Measurements from ENCODE around the gene IPPK. TPM values are rescaled to one million over a fixed set of nuclear protein-coding genes. Genes with fewer than 3 reads are reported as not detected.

IPPK gene
- total and polyA plus RNA-seq, 2 experiments from 2014 or later, result 6.4 to 7.0 TPM

DNA sequence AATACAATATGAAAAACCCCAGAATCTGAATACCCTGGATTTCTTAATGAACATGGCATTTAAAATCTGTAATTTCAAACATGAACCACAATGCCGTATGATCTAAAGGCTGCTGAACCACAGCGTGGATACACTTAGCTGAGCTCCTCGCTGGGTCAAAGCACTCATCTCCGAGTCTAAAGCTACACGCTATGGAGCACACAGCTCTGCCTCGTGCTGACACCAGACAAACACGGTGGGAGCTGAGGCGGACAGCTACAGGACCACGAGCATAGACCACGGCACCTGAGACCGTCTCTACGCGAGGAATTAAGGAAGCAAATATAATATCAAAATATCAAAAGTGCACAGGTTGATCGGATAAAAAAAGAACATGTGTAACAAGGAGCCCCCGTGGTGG is 42.8 kb upstream of the IPPK start:
- no peak for DNase-seq (ENCODE audit: low read depth in 1 of 2, low spot score in 1 of 2)
- H3K27ac ChIP-seq, result no peak overlapping the region
- no peaks in the 10 kb centered on the region for H3K27me3 ChIP-seq
- no peak overlapping the region for H3K4me3 ChIP-seq
- TF ChIP-seq, protein P1, sequence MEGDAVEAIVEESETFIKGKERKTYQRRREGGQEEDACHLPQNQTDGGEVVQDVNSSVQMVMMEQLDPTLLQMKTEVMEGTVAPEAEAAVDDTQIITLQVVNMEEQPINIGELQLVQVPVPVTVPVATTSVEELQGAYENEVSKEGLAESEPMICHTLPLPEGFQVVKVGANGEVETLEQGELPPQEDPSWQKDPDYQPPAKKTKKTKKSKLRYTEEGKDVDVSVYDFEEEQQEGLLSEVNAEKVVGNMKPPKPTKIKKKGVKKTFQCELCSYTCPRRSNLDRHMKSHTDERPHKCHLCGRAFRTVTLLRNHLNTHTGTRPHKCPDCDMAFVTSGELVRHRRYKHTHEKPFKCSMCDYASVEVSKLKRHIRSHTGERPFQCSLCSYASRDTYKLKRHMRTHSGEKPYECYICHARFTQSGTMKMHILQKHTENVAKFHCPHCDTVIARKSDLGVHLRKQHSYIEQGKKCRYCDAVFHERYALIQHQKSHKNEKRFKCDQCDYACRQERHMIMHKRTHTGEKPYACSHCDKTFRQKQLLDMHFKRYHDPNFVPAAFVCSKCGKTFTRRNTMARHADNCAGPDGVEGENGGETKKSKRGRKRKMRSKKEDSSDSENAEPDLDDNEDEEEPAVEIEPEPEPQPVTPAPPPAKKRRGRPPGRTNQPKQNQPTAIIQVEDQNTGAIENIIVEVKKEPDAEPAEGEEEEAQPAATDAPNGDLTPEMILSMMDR (IDR thresholded peaks at IDR 0.05; ENCODE audit: low read depth, low read length), result no peak
- H3K4me1 ChIP-seq (ENCODE audit: low read depth), result no peaks in the 10 kb centered on the region
- no peaks in the 10 kb centered on the region for H3K9me3 ChIP-seq (ENCODE audit: low read depth)
- peaks cover 24% of the 10 kb centered on the region for H3K36me3 ChIP-seq

DNA sequence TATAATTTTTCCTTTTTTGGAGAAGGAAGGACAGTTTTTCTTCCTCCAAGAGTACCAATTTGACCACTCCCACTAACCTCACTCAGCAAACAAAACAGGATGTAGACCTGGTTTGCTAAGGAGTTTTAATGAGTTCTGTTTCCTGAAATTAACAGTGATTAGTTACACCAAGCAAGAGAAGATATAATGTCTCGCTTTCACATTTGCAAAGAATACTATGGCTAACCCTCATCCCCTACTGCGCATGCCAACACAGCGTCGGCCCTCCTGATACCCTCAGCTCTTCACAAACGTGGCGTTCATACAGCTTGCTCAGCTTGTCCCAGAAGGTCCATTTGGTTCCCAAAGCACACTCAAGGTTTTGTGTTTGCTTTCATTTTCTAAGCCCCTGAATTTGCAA is 41.9 kb upstream of the IPPK start:
- Histone ChIP-seq H3K36me3 (peaks cover 24% of the 10 kb centered on the region), H3K27ac (no peak overlapping the region), H3K4me3 (no peak overlapping the region), H3K27me3 (no peaks in the 10 kb centered on the region), H3K4me1 (ENCODE audit: low read depth) (no peaks in the 10 kb centered on the region), H3K9me3 (ENCODE audit: low read depth) (no peaks in the 10 kb centered on the region)
- TF ChIP-seq, protein P1 (IDR thresholded peaks at IDR 0.05; ENCODE audit: low read depth, low read length), result no peak
- DNase-seq (ENCODE audit: low read depth in 1 of 2, low spot score in 1 of 2), result no peak

DNA sequence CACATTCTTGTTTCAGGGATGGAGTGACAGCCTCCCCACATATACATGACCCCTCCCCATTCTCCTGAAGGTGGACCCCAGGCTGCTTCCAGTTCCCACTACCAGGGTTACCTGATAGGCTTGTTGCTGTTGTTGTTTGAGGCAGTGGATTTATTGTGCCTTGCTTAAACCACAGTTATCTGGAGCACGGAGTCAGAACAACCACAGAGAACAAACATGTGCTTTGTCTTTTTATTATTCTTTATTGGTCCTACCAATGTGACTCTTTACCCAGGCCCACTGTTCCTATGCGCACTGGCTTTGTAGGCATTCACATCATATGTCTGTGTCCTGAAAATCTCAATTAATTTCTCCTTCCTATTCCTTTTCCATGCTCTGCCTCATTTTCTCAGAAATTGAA is 41.2 kb upstream of the IPPK start:
- Histone ChIP-seq H3K4me1 (ENCODE audit: low read depth) (no peaks in the 10 kb centered on the region), H3K27ac (no peak overlapping the region), H3K9me3 (ENCODE audit: low read depth) (no peaks in the 10 kb centered on the region), H3K4me3 (no peak overlapping the region), H3K36me3 (peaks cover 24% of the 10 kb centered on the region), H3K27me3 (no peaks in the 10 kb centered on the region)
- no peak for DNase-seq (ENCODE audit: low read depth in 1 of 2, low spot score in 1 of 2)
- TF ChIP-seq, protein P1 (IDR thresholded peaks at IDR 0.05; ENCODE audit: low read depth, low read length), result no peak

DNA sequence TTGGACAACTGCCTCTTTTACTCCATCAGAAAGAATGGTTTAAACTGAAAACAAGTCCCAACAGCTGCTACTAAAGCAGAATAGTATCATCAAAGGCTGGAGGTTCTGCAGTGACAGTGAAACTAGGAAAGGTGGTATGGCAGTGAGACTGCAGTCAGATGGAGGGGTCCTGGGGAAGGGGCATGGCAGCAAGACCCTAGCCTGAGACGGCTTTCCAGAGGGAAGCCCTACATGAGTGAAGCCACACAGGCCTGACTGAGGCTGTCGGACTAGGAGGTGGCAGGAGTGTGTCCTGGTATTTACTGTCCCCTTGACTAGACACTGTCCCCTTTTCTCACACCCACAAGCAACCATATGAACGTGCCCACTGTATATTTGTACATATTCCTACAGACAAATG is 40.4 kb upstream of the IPPK start:
- Histone ChIP-seq H3K36me3 (peaks cover 24% of the 10 kb centered on the region), H3K4me1 (ENCODE audit: low read depth) (no peaks in the 10 kb centered on the region), H3K4me3 (no peak overlapping the region), H3K27me3 (no peaks in the 10 kb centered on the region), H3K27ac (no peak overlapping the region), H3K9me3 (ENCODE audit: low read depth) (no peaks in the 10 kb centered on the region)
- TF ChIP-seq, protein P1 (IDR thresholded peaks at IDR 0.05; ENCODE audit: low read depth, low read length), result no peak
- DNase-seq (ENCODE audit: low read depth in 1 of 2, low spot score in 1 of 2), result no peak

DNA sequence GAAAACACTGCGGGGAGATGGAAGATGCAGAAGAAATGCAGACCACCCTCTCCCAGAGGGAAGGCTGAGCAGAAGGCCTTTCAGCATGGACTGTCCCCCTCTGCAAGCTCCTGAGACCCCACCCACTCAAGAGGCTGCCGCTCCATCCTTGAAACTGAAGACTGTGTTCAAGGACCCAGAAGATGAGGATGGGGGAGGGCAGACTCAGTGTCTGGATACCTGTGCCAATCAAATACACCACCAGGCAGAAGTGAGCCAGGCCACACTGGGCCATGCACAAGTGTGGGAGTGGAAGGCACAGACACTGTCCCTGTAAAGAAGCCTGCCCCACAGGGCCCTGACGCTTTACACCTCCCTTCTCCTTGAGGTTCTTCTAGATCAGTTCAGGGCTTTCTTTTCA is 40.0 kb upstream of the IPPK start:
- Histone ChIP-seq H3K4me3 (no peak overlapping the region), H3K9me3 (ENCODE audit: low read depth) (no peaks in the 10 kb centered on the region), H3K4me1 (ENCODE audit: low read depth) (no peaks in the 10 kb centered on the region), H3K27me3 (no peaks in the 10 kb centered on the region), H3K27ac (no peak overlapping the region), H3K36me3 (peaks cover 24% of the 10 kb centered on the region)
- TF ChIP-seq, protein P1 (IDR thresholded peaks at IDR 0.05; ENCODE audit: low read depth, low read length), result no peak
- no peak for DNase-seq (ENCODE audit: low read depth in 1 of 2, low spot score in 1 of 2)

DNA sequence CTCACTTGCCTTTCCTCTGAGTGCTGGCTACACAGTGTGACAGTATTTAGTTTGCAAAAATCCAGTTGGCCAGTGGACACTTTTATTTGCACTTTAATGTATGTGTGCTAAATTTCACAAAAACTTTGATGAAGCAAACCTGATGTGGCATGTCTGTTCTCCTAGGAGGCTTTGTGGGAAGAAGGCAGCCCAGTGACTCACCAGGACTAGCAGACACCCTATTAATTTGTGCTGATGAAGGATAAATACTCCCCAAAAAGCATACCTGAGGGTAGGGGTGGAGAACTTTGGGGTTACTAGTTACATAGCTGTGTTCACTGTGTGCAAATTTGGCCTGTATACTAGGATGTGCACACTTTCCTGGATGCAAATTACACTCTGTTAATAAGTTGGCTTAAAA is 39.3 kb upstream of the IPPK start:
- Histone ChIP-seq H3K27me3 (no peaks in the 10 kb centered on the region), H3K27ac (no peak overlapping the region), H3K36me3 (peaks cover 24% of the 10 kb centered on the region), H3K4me3 (no peak overlapping the region), H3K9me3 (ENCODE audit: low read depth) (no peaks in the 10 kb centered on the region), H3K4me1 (ENCODE audit: low read depth) (no peaks in the 10 kb centered on the region)
- TF ChIP-seq, protein P1 (IDR thresholded peaks at IDR 0.05; ENCODE audit: low read depth, low read length), result no peak
- no peak for DNase-seq (ENCODE audit: low read depth in 1 of 2, low spot score in 1 of 2)

All from cardiac muscle cell (in vitro differentiated cells and primary cell).